Measurements from ENCODE around the gene CROCC. TPM values are rescaled to one million over a fixed set of nuclear protein-coding genes. Genes with fewer than 3 reads are reported as not detected.
"Not testable (repeated sequence)": the region's sequence is repeated elsewhere in the genome, so short reads cannot be mapped to it uniquely, and the experiment has no call there.

The CROCC gene
- total RNA-seq, 1 donor from 2014 or later: 11.8 TPM

DNA sequence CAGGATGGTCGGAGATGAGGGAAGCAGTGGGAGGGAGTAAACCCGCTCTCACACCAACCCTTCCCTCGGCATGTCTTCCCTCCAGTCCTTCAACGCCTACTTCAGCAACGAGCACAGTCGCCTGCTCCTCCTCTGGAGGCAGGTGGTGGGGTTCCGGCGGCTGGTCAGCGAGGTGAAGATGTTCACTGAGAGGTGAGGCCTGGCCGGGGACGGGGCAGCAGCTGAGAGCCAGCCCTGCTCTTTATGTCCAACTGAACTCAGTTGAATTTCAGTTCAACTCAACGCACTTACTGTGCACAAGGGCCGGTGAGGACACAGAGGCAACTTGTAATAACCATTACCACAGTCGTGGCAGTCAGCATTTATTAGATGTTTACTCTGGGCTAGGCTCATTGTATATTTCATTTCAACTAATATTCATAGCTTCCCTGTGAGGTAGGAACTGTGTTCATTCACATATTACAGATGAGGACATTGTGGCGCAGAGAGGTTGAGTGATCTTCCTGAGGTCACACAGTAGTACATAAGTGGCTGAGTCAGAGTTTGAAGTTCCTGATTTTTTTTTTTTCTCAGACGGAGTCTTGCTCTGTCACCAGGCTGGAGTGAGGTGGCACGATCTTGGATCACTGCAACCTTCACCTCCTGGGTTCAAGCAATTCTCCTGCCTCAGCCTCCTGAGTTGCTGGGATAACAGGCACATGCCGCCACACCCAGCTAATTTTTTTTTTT is 9.6 kb downstream of the CROCC start:
- DNase-seq (ENCODE audit: low spot score); ATAC-seq: not testable (repeated sequence)

DNA sequence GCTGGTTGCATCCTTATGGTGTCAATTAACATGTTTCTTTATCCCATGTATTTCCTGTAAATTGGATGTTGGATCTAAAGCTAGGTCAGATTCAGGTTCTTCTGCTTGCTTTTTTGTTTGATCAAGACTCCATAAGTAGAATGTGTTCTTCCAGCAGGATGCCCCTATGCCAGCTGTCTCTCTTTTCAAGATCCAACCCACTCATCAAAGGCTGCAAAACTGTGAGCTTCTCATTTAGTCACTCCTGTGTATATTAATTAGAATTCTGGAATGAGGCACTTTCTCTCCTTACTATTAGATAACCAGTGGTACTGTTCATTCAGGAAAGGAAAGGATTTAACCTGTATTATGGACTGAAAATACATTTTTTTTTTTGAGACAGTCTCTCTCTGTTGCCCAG is 12.2 kb downstream of the CROCC start:
- DNase-seq (ENCODE audit: low spot score); ATAC-seq: not testable (repeated sequence)

DNA sequence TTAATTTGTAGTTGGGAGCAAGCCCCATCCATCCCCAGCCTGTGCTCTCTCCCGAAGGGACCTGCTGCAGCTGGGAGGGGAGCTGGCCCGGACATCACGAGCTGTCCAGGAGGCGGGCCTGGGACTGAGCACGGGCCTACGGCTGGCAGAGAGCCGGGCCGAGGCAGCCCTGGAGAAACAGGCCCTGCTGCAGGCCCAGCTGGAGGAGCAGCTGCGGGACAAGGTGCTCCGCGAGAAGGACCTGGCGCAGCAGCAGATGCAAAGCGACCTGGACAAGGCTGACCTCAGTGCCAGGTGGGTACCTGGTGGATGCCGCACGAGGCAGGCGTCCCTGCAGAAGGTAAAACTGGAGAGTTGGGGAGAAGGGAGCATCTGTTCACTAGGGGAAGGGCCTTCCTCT is 14.8 kb downstream of the CROCC start:
- not testable (repeated sequence) for DNase-seq (ENCODE audit: low spot score); ATAC-seq

DNA sequence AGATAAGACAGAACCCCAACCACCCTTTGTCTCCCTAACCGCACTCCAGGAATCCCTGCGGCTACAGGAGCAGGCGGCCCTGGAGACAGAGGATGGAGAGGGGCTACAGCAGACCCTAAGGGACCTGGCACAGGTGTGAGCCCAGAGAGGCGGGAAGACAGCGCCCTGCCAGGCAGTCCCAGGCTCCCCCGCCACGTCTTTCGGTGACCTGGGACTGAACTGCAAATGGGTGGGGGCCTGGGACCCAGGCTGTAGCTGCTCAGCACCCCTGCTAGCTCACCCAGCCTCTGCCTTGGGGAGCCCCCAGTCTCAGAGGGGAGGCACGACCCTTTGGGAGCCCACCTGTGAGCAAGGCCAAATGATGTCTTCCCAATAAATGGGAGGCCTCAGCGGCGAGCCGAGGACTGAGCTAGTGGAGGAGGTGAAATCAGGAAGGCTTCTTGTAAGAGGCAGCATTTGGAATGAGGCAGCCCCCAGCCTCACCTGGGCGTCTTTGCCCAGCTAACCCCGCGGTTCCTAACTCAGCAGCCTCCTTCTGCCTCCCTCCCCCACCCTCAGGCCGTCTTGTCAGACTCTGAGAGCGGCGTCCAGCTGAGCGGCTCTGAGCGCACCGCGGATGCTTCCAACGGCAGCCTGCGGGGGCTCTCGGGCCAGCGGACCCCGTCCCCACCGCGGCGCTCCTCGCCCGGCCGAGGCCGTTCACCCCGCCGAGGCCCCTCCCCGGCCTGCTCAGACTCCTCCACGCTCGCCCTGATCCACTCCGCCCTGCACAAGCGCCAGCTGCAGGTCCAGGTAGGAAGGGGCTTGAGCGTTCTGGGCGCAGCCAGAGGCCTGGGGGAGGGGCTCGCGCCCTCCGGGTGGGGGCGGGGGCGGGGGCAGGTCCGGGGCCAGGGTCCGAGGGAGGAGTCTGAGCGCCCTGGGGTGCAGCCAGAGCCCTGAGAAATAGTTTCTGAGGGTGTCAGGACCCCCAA is 16.9 kb downstream of the CROCC start:
- no peak for DNase-seq (ENCODE audit: low spot score)
- peak; percentile 37 for ATAC-seq

DNA sequence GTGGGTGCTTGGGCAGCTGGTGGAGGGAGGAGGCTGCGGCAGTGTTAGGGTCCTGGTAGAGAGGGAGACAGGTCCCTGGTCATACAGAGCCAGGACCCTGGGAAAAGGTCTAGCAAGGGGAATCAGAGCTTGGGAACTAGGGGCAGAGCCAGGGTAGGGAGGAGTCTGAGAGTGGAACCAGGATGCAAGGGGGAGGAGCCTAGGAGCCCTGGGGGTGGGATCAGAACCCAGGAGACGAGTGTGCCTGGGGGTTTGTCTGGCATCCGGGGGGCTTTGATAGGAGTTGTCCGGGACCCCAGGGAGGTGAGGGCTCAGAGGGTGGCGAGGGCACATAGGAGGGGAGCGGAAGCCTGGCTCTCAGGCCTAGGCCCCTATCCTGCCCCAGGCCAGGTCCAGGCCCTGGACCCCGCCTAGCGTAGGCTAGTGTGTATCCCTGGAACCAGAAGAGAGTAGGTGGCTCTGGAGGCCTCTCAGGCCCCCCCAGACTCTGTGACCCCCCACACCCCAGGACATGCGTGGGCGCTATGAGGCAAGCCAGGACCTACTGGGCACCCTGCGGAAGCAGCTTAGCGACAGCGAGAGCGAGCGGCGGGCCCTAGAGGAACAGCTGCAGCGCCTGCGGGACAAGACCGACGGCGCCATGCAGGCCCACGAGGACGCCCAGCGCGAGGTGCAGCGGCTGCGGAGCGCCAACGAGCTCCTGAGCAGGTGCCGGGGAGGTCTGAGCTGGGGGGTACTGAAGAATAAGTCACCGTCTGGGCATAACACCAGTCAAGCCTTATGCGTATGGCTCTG is 17.9 kb downstream of the CROCC start:
- not testable (repeated sequence) for DNase-seq (ENCODE audit: low spot score)
- ATAC-seq: peak; percentile 34

DNA sequence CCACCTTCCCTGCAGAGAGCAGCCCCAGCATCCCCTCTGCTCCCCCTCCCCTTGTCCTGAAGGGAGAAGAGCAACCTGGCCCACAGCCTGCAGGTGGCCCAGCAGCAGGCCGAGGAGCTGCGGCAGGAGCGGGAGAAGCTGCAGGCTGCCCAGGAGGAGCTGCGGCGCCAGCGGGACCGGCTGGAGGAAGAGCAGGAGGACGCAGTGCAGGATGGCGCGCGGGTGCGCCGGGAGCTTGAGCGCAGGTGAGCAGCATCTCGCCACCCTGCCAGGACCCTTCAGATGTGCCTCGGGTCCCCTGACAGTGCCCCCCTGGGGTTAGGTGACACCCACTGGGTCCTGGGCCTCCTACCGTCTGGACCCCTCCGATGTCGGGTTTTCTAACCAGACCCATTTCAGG is 22.3 kb downstream of the CROCC start:
- DNase-seq (ENCODE audit: low spot score): no peak
- no peak for ATAC-seq

DNA sequence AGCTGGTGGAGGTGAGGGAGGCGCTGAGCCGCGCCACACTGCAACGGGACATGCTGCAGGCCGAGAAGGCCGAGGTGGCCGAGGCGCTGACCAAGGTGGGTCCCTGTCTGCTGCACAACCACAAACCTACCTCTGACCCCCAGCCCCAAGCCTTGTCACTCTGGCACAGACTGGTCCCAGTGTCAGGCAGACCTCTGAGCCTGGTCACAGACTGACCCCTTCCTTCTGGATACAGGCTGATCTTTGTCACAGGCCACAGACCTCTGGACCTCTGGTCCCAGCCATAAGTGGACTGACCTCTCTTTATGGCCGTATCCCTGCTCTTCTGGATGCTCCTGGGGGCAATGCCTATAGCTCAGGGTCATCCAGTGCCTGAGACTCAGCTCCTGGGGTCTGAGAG is 23.8 kb downstream of the CROCC start:
- not testable (repeated sequence) for ATAC-seq; DNase-seq (ENCODE audit: low spot score)

DNA sequence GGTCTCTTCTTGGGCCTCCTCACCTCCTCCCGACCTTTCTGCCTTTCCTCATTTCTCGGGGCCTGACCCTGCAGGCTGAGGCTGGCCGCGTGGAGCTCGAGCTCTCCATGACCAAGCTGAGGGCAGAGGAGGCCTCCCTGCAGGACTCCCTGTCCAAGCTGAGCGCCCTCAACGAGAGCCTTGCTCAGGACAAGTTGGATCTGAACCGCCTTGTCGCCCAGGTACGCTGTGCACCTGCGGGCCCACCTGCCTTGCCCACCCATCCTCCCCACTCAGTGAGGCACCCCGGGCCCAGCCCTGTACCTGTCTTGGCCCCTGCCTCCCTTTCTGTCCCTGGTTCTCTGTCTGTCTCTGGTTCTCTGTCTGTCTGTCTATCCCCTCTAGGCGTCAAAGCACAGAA is 24.5 kb downstream of the CROCC start:
- DNase-seq (ENCODE audit: low spot score); ATAC-seq: not testable (repeated sequence)

DNA sequence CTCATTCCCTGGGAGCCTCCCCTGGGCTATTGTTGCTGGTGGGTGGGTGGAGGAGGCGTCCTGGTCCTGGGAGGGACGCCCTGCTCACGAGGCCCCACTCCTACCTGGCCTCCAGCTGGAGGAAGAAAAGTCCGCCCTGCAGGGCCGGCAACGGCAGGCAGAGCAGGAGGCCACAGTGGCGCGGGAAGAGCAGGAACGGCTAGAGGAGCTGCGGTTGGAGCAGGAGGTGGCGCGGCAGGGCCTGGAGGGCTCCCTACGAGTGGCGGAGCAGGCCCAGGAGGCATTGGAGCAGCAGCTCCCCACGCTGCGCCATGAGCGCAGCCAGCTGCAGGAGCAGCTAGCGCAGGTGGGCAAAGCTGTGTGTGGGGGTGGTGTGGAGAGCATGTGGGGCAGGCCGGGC is 24.9 kb downstream of the CROCC start:
- DNase-seq (ENCODE audit: low spot score): no peak
- ATAC-seq: no peak

DNA sequence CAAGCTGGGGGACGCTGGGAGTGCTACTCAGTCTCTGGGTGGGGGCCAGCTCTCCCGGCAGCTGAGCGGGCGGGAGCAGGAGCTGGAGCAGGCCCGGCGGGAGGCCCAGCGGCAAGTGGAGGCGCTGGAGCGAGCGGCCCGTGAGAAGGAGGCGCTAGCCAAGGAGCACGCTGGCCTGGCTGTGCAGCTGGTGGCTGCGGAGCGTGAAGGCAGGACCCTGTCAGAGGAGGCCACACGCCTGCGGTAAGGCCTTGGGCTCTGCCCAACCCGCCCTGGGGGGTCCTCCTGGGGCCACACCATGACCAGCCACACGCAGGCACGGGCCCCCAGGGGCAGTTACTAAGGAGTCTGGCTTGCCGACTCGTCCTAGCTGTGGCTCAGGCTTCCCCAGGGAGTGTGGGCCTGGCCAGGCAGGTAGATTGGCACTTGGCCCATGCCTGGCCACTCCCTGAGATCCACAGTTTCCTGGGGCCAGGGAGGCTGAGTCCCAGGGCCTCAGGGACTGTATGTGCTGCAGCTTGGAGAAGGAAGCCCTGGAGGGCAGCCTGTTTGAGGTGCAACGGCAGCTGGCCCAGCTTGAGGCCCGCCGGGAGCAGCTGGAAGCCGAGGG is 26.7 kb downstream of the CROCC start:
- DNase-seq (ENCODE audit: low spot score): peak; percentile 64
- peak; percentile 77 for ATAC-seq

DNA sequence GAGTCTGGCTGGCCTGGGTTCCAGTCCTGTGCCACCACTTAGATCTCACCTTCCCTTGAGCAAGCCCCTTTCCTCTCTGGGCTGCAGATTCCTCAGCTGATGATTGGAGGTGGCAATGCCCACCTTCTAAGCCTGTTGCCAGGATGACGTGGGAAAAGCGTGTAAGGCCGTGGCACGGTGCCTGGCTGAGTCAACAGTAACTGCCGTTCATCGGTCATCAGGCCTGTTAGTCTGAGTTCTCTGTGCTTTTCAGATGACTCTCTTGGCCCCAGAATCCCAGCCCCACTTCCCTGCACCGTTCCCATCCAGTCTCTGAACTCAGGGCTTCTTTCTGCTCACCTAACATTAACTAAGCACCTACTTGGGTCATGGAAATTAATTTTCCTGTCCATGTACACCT is 27.3 kb downstream of the CROCC start:
- DNase-seq (ENCODE audit: low spot score): peak; percentile 89
- peak; percentile 79 for ATAC-seq

DNA sequence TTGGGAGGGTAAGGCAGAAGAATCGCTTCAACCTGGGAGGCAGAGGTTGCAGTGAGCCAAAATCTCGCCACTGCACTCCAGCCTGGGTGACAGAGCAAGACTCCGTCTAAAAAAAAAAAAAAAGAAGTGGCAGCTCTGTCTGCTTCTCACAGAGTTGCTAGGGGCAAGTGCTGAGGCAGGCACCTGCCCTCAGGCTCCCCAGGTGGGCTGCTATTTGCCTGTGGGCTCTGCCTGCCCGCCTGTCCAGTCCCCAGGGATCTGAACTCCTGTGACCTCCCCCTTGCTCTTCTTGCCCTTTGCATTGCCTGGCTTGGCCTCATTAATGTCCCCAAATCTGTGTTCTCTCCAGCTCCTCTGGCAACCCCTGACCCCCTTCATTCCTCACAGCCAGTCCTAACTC is 30.6 kb downstream of the CROCC start:
- not testable (repeated sequence) for ATAC-seq; DNase-seq (ENCODE audit: low spot score)

DNA sequence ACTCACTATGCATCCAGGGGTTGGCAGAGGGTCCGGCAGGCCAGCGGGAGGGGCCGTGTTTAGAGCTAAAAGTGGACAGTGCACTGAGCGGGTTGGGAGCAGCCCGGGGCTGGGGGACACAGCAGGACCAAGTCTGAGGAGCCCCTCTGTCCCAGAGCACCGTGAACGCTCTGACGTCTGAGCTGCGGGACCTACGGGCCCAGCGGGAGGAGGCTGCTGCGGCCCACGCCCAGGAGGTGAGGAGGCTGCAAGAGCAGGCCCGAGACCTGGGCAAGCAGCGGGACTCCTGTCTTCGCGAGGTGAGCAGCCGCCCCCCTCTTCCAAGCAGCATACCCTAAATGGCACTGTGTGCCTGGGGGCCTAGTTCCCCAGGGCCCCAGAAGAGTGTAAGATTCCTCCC is 32.8 kb downstream of the CROCC start:
- DNase-seq (ENCODE audit: low spot score): no peak
- no peak for ATAC-seq

DNA sequence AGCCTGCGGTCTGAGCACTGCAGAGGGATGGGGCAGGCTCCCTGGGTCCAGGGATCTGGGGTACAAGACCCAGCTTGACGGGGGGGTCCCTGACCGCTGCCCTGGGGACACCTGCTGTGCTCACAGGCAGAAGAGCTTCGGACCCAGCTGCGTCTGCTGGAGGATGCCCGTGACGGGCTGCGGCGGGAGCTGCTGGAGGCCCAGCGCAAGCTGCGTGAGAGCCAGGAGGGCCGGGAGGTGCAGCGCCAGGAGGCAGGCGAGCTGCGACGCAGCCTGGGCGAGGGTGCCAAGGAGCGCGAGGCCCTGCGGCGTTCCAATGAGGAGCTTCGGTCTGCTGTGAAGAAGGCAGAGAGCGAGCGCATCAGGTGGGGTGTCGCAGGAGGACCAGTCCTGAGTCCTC is 33.5 kb downstream of the CROCC start:
- ATAC-seq (no peak), DNase-seq (ENCODE audit: low spot score) (no peak)

DNA sequence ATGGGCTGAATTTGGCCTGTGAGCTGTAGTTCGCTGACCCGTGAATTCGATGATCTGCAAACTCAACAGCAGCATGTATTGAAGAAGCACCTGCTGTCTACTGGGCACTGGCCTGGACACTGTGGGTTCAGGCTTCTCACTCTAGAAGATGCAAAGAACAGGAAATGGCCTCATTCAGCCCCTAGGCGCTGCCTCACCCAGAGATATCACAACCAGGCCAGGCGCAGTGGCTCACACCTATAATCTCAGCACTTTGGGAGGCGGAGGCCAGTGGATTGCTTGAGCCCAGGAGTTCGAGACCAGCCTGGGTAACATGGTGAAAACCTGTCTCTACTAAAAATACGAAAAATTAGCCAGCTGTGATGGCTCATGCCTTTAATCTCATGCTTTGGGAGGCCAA is 35.0 kb downstream of the CROCC start:
- no peak for ATAC-seq
- no peak for DNase-seq (ENCODE audit: low spot score)

DNA sequence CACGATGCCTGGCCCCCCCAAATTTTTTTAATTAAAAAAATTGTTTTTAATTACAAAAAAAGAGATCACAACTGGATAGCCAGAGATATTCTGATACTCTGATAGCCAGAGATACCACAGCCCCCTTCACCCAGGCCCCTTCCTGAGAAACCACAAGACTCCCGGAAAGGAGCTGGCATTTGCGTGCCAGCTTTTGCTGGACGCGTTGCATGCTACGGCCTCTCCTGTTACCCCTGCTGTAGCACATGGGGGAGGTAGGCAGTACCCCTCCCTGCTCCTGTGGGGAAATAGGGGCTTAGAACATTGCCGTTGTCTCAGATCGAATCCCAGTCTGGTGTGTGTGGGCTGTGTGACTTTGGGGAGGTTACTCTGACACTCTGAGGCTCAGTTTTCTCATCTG is 36.0 kb downstream of the CROCC start:
- DNase-seq (ENCODE audit: low spot score): no peak
- no peak for ATAC-seq

DNA sequence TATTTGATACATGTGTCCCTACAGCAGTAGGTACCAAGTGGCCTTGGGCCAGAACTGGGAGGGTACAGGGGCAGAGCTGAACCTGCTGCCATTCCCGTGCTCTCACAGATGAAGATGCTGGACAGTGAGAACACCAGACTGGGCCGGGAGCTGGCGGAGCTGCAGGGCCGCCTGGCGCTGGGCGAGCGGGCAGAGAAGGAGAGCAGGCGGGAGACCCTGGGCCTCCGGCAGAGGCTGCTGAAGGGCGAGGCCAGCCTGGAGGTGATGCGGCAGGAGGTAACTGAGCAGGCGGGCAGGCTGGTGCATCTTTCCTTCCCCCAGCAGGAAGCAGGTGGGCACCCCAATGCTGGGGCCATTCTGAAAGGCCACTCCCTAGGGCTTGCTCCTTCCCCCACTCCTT is 36.7 kb downstream of the CROCC start:
- no peak for DNase-seq (ENCODE audit: low spot score)

DNA sequence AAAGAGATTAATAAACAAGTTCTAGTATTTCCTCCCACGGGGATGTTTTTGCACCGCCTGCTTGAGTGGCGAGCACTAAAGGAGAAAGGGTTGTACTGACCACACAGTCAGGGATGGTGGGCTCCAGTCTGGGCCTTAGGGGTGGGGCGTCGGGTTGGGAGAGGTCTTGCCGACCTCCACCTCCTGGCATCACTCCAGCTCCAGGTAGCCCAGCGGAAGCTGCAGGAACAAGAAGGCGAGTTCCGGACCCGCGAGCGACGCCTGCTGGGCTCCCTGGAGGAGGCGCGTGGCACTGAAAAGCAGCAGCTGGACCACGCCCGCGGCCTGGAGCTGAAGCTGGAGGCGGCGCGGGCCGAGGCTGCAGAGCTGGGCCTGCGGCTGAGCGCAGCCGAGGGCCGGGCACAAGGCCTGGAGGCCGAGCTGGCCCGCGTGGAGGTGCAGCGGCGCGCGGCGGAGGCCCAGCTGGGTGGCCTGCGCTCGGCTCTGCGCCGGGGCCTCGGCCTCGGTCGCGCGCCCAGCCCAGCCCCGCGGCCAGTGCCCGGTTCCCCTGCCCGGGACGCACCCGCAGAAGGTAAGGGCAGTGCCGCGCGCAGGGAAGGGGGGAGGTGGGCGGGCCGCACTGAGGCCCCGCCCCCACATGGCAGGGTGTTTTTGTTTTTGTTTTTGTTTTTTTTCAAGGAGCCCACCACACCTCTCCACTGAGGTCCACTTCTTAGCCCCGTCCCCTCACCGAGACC is 39.0 kb downstream of the CROCC start:
- ATAC-seq (peak; percentile 89), DNase-seq (ENCODE audit: low spot score) (peak; percentile 86)

More for the DNA sequence above, 36.7 kb downstream of the CROCC start:
- no peak for ATAC-seq

DNA sequence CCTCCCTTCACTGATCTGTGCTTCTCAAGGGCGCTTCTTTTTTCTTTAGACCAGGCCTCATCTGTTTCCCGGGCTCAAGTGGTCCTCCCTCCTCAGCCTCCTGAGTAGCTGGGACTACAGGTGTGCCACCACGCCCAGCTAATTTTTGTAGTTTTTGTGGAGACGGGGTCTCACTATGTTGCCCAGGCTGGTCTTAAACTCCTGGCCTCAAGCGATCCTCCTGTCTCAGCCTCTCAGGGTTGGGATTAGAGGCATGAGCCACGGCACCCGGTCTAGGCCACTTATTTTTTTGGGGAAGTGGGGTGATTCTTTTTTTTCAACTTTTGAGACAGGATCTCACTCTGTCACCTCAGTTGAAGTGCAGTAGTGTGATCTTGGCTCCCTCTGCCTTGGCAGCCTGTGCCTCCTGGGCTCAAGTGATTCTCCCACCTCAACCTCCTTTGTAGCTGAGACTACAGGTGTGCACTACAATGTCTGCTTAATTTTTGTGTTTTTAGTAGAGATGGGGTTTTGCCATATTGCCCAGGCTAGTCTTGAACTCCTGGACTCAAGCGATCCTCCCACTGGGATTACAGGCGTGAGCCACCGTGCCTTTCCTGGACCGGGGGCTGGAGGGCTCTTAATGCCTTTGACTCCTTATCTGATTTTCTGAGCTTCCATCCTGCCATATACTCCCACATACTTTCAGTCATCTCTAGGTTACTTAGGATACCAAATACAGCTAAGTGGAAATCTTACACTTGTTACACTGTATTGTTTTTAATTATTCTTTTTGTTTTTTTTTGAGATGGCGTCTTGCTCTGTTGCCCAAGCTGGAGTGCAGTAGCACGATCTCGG is 39.8 kb downstream of the CROCC start:
- ATAC-seq: no peak
- DNase-seq (ENCODE audit: low spot score): no peak
